Dermis blood vessel endothelial cell (primary cell): ENCODE measurements around the gene PLPP1. TPM values are rescaled to one million over a fixed set of nuclear protein-coding genes. Genes with fewer than 3 reads are reported as not detected.

Experiments used
- DNase-seq: peaks from one replicate; pipeline ENCODE4 v3.0.0; 2010
- total RNA-seq: library from RNA; depleted of rRNA; stranded (reverse); fragments of >200 nt; gene quantifications from 2 replicates; pipeline ENCODE4 v1.2.3, GENCODE V29; 2014

Gene PLPP1
- 124 and 293 TPM in 2 replicates for total RNA-seq

GRCh38 chr5:55534436-55535198 lies at the start of gene PLPP1:
PLPP1 (minus strand) TSS chr5:55534964; CDS start chr5:55534629, 335 bp downstream.
- DNase-seq = peak; percentile 91

- DNase-seq = no peak
Observed at GRCh38 chr5:55583578-55583977, 48.8 kb upstream of the PLPP1 start.

- peak; percentile 48 for DNase-seq
Observed at GRCh38 chr5:55582256-55582655, 47.5 kb upstream of the PLPP1 start.

GRCh38 chr5:55580042-55580441 lies 45.3 kb upstream of the PLPP1 start:
- no peak for DNase-seq

- no peak for DNase-seq
Observed at GRCh38 chr5:55578771-55579170, 44.0 kb upstream of the PLPP1 start.

- DNase-seq = peak; percentile 53
Observed at GRCh38 chr5:55577353-55578060, 42.7 kb upstream of the PLPP1 start.

GRCh38 chr5:55576661-55577060 lies 41.9 kb upstream of the PLPP1 start:
- no peak for DNase-seq

- DNase-seq = no peak
Observed at GRCh38 chr5:55575815-55576583, 41.2 kb upstream of the PLPP1 start.

GRCh38 chr5:55572600-55572999 lies 37.8 kb upstream of the PLPP1 start:
- DNase-seq = no peak

GRCh38 chr5:55572020-55572419 lies 37.3 kb upstream of the PLPP1 start:
- DNase-seq = no peak

GRCh38 chr5:55570570-55570969 lies 35.8 kb upstream of the PLPP1 start:
- no peak for DNase-seq

GRCh38 chr5:55570026-55570425 lies 35.3 kb upstream of the PLPP1 start:
- no peak for DNase-seq

GRCh38 chr5:55569513-55569865 lies 34.7 kb upstream of the PLPP1 start:
- DNase-seq = no peak

GRCh38 chr5:55568654-55569512 lies 34.1 kb upstream of the PLPP1 start:
- DNase-seq = no peak

GRCh38 chr5:55564721-55565120 lies 30.0 kb upstream of the PLPP1 start:
- no peak for DNase-seq

GRCh38 chr5:55558484-55558883 lies 23.7 kb upstream of the PLPP1 start:
- DNase-seq = no peak

- no peak for DNase-seq
Observed at GRCh38 chr5:55557123-55557522, 22.4 kb upstream of the PLPP1 start.

- DNase-seq = no peak
Observed at GRCh38 chr5:55554585-55555202, 19.9 kb upstream of the PLPP1 start.

- no peak for DNase-seq
Observed at GRCh38 chr5:55551904-55552303, 17.1 kb upstream of the PLPP1 start.

GRCh38 chr5:55551358-55551757 lies 16.6 kb upstream of the PLPP1 start:
- DNase-seq = no peak

GRCh38 chr5:55547781-55548180 lies 13.0 kb upstream of the PLPP1 start:
- no peak for DNase-seq

- no peak for DNase-seq
Observed at GRCh38 chr5:55546947-55547346, 12.2 kb upstream of the PLPP1 start.
